Uterus (tissue), 2 donors: ENCODE data around the gene CD226.

Experiments used
- CTCF ChIP-seq, 4 experiments: fragments of 200-600 bp in 2 of 4; fragments of 450-650 bp in 2 of 4; sonication (generic) in 2 of 4; IDR thresholded peaks; one replicate each; pipeline ENCODE4 v1.5.1; 2016 to 2019; ENCODE audit warnings: antibody characterized with exemption in 4 of 4, mild to moderate bottlenecking in 2 of 4, moderate library complexity in 1 of 4
- POLR2A ChIP-seq, 2 donors: fragments of 450-650 bp; IDR thresholded peaks; one replicate each; pipeline ENCODE4 v1.6.1; 2016; ENCODE audit warnings: antibody characterized with exemption in 2 of 2, mild to moderate bottlenecking in 1 of 2, moderate library complexity in 1 of 2

GRCh38 chr18:69830189-69830588 is 117.5 kb downstream of the CD226 start:
- TF ChIP-seq CTCF (IDR thresholded peaks at IDR 0.05): no peak
- no peak for TF ChIP-seq POLR2A (IDR thresholded peaks at IDR 0.05)
